ENCODE measurements around the gene COL23A1.

The COL23A1 gene

GRCh38 chr5:178349625-178350353 lies 240.4 kb downstream of the COL23A1 start:
- no peaks in the 10 kb centered on the region for H3K4me1 ChIP-seq (ENCODE audit: low read length)
- no peak overlapping the region for H3K4me3 ChIP-seq (ENCODE audit: low read length)
- H2AFZ ChIP-seq (ENCODE audit: low read depth, low read length) = no peak overlapping the region
- no peaks in the 10 kb centered on the region for H3K36me3 ChIP-seq (replicated peaks; ENCODE audit: low read depth, low read length)
- no peak overlapping the region for H3K4me2 ChIP-seq (ENCODE audit: low read length)
- TF ChIP-seq EZH2phosphoT487 (IDR thresholded peaks at IDR 0.05; ENCODE audit: low read depth) (no peak), CTCF (IDR thresholded peaks at IDR 0.05; ENCODE audit: low read depth, low read length) (no peak)
- no peak overlapping the region for H3K27ac ChIP-seq (ENCODE audit: low read length)
- H3K27me3 ChIP-seq (ENCODE audit: low read depth, low read length) = no peaks in the 10 kb centered on the region; the same call in 1 of the 2 replicates
- H3K9me3 ChIP-seq (ENCODE audit: insufficient read depth, low read length) = no peaks in the 10 kb centered on the region
- no peak overlapping the region for H3K9ac ChIP-seq (ENCODE audit: low read length)
- no peaks in the 10 kb centered on the region for H3K79me2 ChIP-seq (ENCODE audit: low read length)
- H4K20me1 ChIP-seq (ENCODE audit: insufficient read depth, low read length) = no peaks in the 10 kb centered on the region

- no peak overlapping the region for H2AFZ ChIP-seq (ENCODE audit: low read depth, low read length)
- no peaks in the 10 kb centered on the region; the same call in 1 of the 2 replicates for H3K27me3 ChIP-seq (ENCODE audit: low read depth, low read length)
- H4K20me1 ChIP-seq (ENCODE audit: insufficient read depth, low read length) = no peaks in the 10 kb centered on the region
- H3K9me3 ChIP-seq (ENCODE audit: insufficient read depth, low read length) = no peaks in the 10 kb centered on the region
- H3K27ac ChIP-seq (ENCODE audit: low read length) = no peak overlapping the region
- no peak overlapping the region for H3K9ac ChIP-seq (ENCODE audit: low read length)
- TF ChIP-seq CTCF (IDR thresholded peaks at IDR 0.05; ENCODE audit: low read depth, low read length) = no peak
- TF ChIP-seq EZH2phosphoT487 (IDR thresholded peaks at IDR 0.05; ENCODE audit: low read depth) = no peak
- no peaks in the 10 kb centered on the region for H3K36me3 ChIP-seq (replicated peaks; ENCODE audit: low read depth, low read length)
- H3K79me2 ChIP-seq (ENCODE audit: low read length) = no peaks in the 10 kb centered on the region
- no peaks in the 10 kb centered on the region for H3K4me1 ChIP-seq (ENCODE audit: low read length)
- H3K4me2 ChIP-seq (ENCODE audit: low read length) = no peak overlapping the region
- no peak overlapping the region for H3K4me3 ChIP-seq (ENCODE audit: low read length)
Observed at GRCh38 chr5:178349075-178349511, 241.1 kb downstream of the COL23A1 start.

GRCh38 chr5:178348356-178349074 lies 241.7 kb downstream of the COL23A1 start:
- H4K20me1 ChIP-seq (ENCODE audit: insufficient read depth, low read length) = no peaks in the 10 kb centered on the region
- no peaks in the 10 kb centered on the region for H3K79me2 ChIP-seq (ENCODE audit: low read length)
- H3K9ac ChIP-seq (ENCODE audit: low read length) = no peak overlapping the region
- no peaks in the 10 kb centered on the region for H3K9me3 ChIP-seq (ENCODE audit: insufficient read depth, low read length)
- H3K4me1 ChIP-seq (ENCODE audit: low read length) = no peaks in the 10 kb centered on the region
- no peaks in the 10 kb centered on the region; the same call in 1 of the 2 replicates for H3K27me3 ChIP-seq (ENCODE audit: low read depth, low read length)
- no peak overlapping the region for H3K4me2 ChIP-seq (ENCODE audit: low read length)
- no peaks in the 10 kb centered on the region for H3K36me3 ChIP-seq (replicated peaks; ENCODE audit: low read depth, low read length)
- H2AFZ ChIP-seq (ENCODE audit: low read depth, low read length) = no peak overlapping the region
- H3K27ac ChIP-seq (ENCODE audit: low read length) = no peak overlapping the region
- no peak overlapping the region for H3K4me3 ChIP-seq (ENCODE audit: low read length)
- TF ChIP-seq EZH2phosphoT487 (IDR thresholded peaks at IDR 0.05; ENCODE audit: low read depth) = no peak
- TF ChIP-seq CTCF (IDR thresholded peaks at IDR 0.05; ENCODE audit: low read depth, low read length) = no peak

- no peaks in the 10 kb centered on the region; the same call in 1 of the 2 replicates for H3K27me3 ChIP-seq (ENCODE audit: low read depth, low read length)
- no peaks in the 10 kb centered on the region for H3K36me3 ChIP-seq (replicated peaks; ENCODE audit: low read depth, low read length)
- no peak overlapping the region for H3K9ac ChIP-seq (ENCODE audit: low read length)
- H3K4me2 ChIP-seq (ENCODE audit: low read length) = no peak overlapping the region
- no peaks in the 10 kb centered on the region for H3K9me3 ChIP-seq (ENCODE audit: insufficient read depth, low read length)
- H2AFZ ChIP-seq (ENCODE audit: low read depth, low read length) = no peak overlapping the region
- H3K4me1 ChIP-seq (ENCODE audit: low read length) = no peaks in the 10 kb centered on the region
- TF ChIP-seq EZH2phosphoT487 (IDR thresholded peaks at IDR 0.05; ENCODE audit: low read depth) = no peak
- TF ChIP-seq CTCF (IDR thresholded peaks at IDR 0.05; ENCODE audit: low read depth, low read length) = no peak
- no peak overlapping the region for H3K27ac ChIP-seq (ENCODE audit: low read length)
- no peak overlapping the region for H3K4me3 ChIP-seq (ENCODE audit: low read length)
- H3K79me2 ChIP-seq (ENCODE audit: low read length) = no peaks in the 10 kb centered on the region
- no peaks in the 10 kb centered on the region for H4K20me1 ChIP-seq (ENCODE audit: insufficient read depth, low read length)
Observed at GRCh38 chr5:178347956-178348355, 242.2 kb downstream of the COL23A1 start.

Data from OCI-LY3 (cell line).